ENCODE results near the gene PUSL1. TPM values are rescaled to one million over a fixed set of nuclear protein-coding genes. Genes with fewer than 3 reads are reported as not detected.
A peak's percentile ranks its signal among the peaks of the same experiment; 100 is the strongest.

Gene PUSL1
- total RNA-seq, 4 donors from 2014 or later, result 20.0 to 52.5 (median 33.2) TPM

DNA sequence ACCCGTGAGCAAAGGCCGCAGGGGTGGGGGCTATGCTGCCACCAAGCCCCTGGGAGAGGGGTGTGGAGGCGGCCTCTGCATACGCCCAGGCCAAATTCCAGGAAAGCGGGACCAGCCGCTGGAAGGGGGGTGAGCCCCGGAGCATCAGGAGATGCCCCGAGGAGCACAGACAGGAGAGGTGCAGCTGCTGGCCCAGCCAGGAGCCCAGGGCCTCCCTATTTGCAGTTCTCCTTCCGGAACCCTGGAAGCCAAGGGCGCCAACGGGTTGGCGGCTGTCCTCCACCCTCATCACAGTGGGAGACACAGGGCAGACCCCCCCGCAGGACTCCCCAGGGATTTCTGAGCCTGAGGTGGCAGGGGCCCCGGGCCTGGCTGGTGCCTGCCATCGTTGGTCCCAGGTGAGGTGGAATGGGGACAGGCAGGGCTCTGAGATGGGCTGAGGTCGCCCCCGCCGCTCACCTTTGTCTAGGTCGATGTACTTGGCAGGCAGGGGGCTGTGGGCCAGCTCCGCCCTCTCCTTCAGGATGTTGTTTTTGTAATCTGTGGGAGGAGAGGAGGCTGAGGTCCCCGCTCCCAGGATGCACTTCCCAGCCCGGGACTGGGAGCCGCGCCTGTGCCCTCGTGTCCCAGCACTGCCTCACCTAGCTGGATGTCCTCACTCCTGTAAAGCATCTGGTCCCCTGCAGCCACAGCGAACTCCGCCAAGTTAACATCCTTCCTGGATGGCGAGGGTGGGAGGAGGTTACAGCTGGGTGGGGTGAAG is 45.2 kb downstream of the PUSL1 start:
- intact Hi-C loops (cut with DNase I), result no loop called here
- no peak overlapping the region for H3K27ac ChIP-seq
- peaks cover 38 to 74% (median 56%) of the 10 kb centered on the region in 3 donors for H3K4me1 ChIP-seq

DNA sequence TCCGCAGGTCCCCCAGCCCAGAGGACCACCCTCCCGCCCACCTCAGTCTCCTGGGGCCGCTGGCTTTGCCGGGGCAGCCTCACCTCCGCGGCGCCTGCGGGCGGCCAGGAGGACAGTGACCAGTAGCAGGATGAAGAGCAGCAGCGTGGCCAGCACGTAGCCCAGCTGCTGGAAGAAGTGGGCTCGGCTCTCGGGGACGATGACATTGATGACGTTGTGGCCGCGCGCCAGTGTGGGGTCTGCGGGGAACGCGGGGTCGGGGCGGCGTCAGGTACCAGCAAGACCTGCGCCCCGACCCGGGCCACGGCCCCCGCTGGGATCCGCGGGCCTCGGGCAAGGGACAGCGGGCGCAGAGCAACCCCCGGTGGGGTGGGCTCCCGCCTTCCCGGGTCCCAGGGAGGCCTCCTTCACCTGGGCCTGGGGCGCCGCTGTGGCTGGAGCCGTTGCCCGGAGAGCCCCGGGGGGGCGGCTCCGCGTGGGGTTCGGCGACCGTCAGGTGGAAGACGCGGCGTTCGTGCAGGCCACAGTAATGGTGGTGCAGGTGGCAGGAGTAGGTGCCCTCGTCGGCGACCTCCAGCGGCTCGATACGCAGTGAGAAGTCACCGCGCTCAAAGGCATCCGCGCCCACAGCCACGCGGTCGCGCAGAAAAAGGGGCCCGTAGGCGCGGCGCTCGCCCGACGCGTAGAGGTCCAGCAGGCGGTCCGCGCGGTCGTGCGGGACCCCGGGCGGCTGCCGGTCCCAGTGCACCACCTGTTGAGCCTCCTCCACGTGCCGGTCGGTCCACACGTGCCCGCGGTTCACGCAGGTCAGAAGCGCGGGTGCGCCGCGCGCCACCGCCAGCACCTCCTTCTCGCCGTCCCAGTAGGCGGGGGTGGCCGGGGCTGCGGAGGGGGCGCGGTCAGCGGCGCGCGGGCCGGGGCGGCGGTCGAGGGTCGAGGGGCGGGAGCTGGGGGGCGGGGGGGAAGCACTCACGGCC is 46.2 kb downstream of the PUSL1 start:
- 33% methylated on average over 9 of the region's 116 CpGs; no CpG with 5 or more reads in 1 of the 2 donors for WGBS, 2 donors
- H3K27ac ChIP-seq, result peak overlapping the region in 2 of 4 donors; percentile 88 to 92
- H3K27me3 ChIP-seq, result peaks cover 0 to 77% (median 12%) of the 10 kb centered on the region in 4 donors
- DNase-seq, result no peak
- intact Hi-C loops (cut with DNase I), result no loop called here
- no peak for TF ChIP-seq POLR2A (IDR thresholded peaks at IDR 0.05)
- TF ChIP-seq CTCF (IDR thresholded peaks at IDR 0.05), result no peak
- H3K4me1 ChIP-seq, result peaks cover 46 to 84% (median 57%) of the 10 kb centered on the region in 3 donors
- H3K9me3 ChIP-seq, result no peaks in the 10 kb centered on the region
- peak overlapping the region in 2 of 4 donors; percentile 50 to 61 for H3K4me3 ChIP-seq
- H3K36me3 ChIP-seq, result peaks cover 0 to 23% (median 0%) of the 10 kb centered on the region in 3 donors

More for the DNA sequence above, 45.2 kb downstream of the PUSL1 start:
- peaks cover 0 to 67% (median 12%) of the 10 kb centered on the region in 4 donors for H3K27me3 ChIP-seq
- H3K9me3 ChIP-seq, result no peaks in the 10 kb centered on the region
- 20% methylated on average over 9 of the region's 28 CpGs; no CpG with 5 or more reads in 1 of the 2 donors for WGBS, 2 donors
- no peak for DNase-seq
- peaks cover 0 to 23% (median 0%) of the 10 kb centered on the region in 3 donors for H3K36me3 ChIP-seq
- TF ChIP-seq POLR2A (IDR thresholded peaks at IDR 0.05) (no peak), CTCF (IDR thresholded peaks at IDR 0.05) (no peak)
- H3K4me3 ChIP-seq, result peak overlapping the region in 1 of 4 donors; percentile 61

GRCh38 chr1:1355416-1355815 is 47.0 kb downstream of the PUSL1 start:
- peaks cover 53 to 93% (median 57%) of the 10 kb centered on the region in 3 donors for H3K4me1 ChIP-seq
- H3K9me3 ChIP-seq, result no peaks in the 10 kb centered on the region
- no peak for DNase-seq
- H3K36me3 ChIP-seq, result peaks cover 0 to 23% (median 0%) of the 10 kb centered on the region in 3 donors
- H3K27ac ChIP-seq, result peak overlapping the region in 3 of 4 donors; percentile 82 to 92 (median 88)
- H3K27me3 ChIP-seq, result peaks cover 0 to 85% (median 12%) of the 10 kb centered on the region in 4 donors
- TF ChIP-seq CTCF (IDR thresholded peaks at IDR 0.05), result no peak
- TF ChIP-seq POLR2A (IDR thresholded peaks at IDR 0.05), result no peak
- H3K4me3 ChIP-seq, result peak overlapping the region in 2 of 4 donors; percentile 50 to 61
- WGBS, 2 donors, result no CpG with 5 or more reads among the region's 52 CpGs
- intact Hi-C loops (cut with DNase I), result no loop called here

GRCh38 chr1:1356166-1356795 is 47.9 kb downstream of the PUSL1 start:
- TF ChIP-seq POLR2A (IDR thresholded peaks at IDR 0.05) (no peak), CTCF (IDR thresholded peaks at IDR 0.05) (no peak)
- WGBS, 2 donors, result 31% methylated on average over 5 of the region's 8 CpGs; no CpG with 5 or more reads in 1 of the 2 donors
- H3K4me3 ChIP-seq, result peak overlapping the region in 3 of 4 donors; percentile 43 to 61 (median 50)
- peaks cover 0 to 23% (median 0%) of the 10 kb centered on the region in 3 donors for H3K36me3 ChIP-seq
- H3K4me1 ChIP-seq, result peaks cover 55 to 100% (median 56%) of the 10 kb centered on the region in 3 donors
- no peak for DNase-seq
- intact Hi-C loops (cut with DNase I), result no loop called here
- no peaks in the 10 kb centered on the region for H3K9me3 ChIP-seq
- H3K27me3 ChIP-seq, result peaks cover 0 to 93% (median 12%) of the 10 kb centered on the region in 4 donors
- peak overlapping the region; percentile 65 to 92 (median 85) for H3K27ac ChIP-seq
